Breast epithelium (tissue), 3 donors: ENCODE data around the gene UTP3.

ENCODE experiments used
- POLR2A ChIP-seq: fragments of 450-650 bp; IDR thresholded peaks from one replicate; pipeline ENCODE4 v1.6.1; 2016; ENCODE audit warnings: antibody characterized with exemption, mild to moderate bottlenecking, moderate library complexity
- POLR2AphosphoS5 ChIP-seq, 3 donors: sonication (generic); formaldehyde crosslinking; IDR thresholded peaks; one replicate each; pipeline ENCODE4 v1.6.1; 2017; ENCODE audit warnings: antibody characterized with exemption in 3 of 3
- TF ChIP-seq, protein P1 (sequence below), 3 donors: fragments of 450-650 bp; IDR thresholded peaks; one replicate each; pipeline ENCODE4 v1.5.1; 2016 to 2017; ENCODE audit warnings: antibody characterized with exemption in 3 of 3, mild to moderate bottlenecking in 3 of 3, moderate library complexity in 3 of 3

DNA sequence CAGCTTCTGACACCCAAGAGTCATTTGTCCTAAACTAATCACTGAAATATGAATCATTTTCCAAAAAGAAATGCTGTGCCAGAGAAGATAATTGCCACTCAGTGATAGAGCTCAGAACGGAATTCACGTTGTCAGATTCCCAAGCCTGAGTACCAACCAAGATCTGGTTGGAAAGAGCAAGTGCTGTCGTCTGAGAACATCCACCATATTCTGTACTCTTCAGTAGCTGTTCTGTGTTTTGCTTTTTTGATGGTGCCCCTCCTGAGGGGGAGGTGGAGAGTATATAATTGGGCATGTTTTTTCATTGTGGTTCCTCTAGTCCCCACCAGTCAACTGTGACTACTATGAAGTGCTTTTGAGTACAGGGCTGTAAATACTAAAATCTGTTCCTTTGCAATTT lies 46.6 kb downstream of the UTP3 start:
- TF ChIP-seq, protein P1, sequence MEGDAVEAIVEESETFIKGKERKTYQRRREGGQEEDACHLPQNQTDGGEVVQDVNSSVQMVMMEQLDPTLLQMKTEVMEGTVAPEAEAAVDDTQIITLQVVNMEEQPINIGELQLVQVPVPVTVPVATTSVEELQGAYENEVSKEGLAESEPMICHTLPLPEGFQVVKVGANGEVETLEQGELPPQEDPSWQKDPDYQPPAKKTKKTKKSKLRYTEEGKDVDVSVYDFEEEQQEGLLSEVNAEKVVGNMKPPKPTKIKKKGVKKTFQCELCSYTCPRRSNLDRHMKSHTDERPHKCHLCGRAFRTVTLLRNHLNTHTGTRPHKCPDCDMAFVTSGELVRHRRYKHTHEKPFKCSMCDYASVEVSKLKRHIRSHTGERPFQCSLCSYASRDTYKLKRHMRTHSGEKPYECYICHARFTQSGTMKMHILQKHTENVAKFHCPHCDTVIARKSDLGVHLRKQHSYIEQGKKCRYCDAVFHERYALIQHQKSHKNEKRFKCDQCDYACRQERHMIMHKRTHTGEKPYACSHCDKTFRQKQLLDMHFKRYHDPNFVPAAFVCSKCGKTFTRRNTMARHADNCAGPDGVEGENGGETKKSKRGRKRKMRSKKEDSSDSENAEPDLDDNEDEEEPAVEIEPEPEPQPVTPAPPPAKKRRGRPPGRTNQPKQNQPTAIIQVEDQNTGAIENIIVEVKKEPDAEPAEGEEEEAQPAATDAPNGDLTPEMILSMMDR (IDR thresholded peaks at IDR 0.05), result no peak
- TF ChIP-seq POLR2AphosphoS5 (IDR thresholded peaks at IDR 0.05), result no peak
- no peak for TF ChIP-seq POLR2A
